ENCODE data around the gene KRTAP10-9.
"Not testable (repeated sequence)": the region's sequence is repeated elsewhere in the genome, so short reads cannot be mapped to it uniquely, and the experiment has no call there.

Gene KRTAP10-9

DNA sequence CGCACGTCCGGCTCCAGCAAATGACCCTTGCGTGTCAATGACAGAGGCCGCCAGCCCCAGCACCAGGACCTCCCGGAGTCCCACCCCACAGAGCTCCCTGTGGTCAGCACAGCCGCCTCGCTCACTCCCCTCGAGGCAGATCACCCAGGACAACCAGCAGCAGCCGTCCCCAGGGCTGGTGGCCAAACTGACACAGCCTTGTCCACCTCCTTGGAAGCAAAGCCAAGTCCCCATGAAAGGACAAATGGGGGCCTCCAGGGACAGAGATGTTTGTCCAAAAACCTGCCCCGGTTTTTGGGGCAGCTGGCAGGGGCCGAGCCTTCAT, 12.4 kb downstream of the KRTAP10-9 start:
- H3K4me3 ChIP-seq (replicated peaks; ENCODE audit: low read depth, low read length) = no peak overlapping the region
- DNase-seq (ENCODE audit: extremely low read depth, low read depth) = no peak
- no peak for TF ChIP-seq CTCF (IDR thresholded peaks at IDR 0.05; ENCODE audit: low read depth, low read length, missing control alignments)

- H3K4me3 ChIP-seq (replicated peaks; ENCODE audit: low read depth, low read length) = no peak overlapping the region
- no peak for TF ChIP-seq CTCF (IDR thresholded peaks at IDR 0.05; ENCODE audit: low read depth, low read length, missing control alignments)
- no peak for DNase-seq (ENCODE audit: extremely low read depth, low read depth)
Observed at GRCh38 chr21:44640761-44641160, 13.9 kb downstream of the KRTAP10-9 start.

DNA sequence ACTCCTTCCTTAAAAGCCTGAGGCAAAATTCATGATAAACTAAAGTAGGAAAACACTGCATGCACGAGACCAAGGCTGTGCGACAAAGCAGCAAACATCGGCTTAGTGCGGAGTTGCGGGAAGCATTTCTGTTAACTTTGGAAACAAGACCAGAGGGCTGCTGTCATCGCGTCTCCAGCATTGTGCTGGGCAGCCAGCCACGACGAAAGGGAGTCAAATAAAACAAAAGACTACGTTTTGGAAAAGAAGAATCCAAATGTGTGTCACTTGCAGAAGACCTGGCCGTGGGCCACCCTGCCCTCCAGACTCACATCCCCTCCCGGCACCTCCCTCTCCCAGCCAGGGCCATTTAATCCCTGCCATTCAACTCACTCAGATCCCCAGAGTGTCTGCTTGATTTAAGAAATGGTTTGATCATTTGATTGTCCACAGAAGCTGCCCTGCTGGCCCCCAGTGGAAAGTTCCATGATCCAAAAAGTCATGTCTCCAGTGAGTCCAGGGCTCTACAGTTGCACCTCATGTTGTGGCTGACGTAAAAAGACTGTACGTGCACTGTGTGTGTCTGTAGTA, 16.9 kb downstream of the KRTAP10-9 start:
- no peak overlapping the region for H3K4me3 ChIP-seq (replicated peaks; ENCODE audit: low read depth, low read length)
- TF ChIP-seq CTCF (IDR thresholded peaks at IDR 0.05; ENCODE audit: low read depth, low read length, missing control alignments) = no peak
- no peak for DNase-seq (ENCODE audit: extremely low read depth, low read depth)

DNA sequence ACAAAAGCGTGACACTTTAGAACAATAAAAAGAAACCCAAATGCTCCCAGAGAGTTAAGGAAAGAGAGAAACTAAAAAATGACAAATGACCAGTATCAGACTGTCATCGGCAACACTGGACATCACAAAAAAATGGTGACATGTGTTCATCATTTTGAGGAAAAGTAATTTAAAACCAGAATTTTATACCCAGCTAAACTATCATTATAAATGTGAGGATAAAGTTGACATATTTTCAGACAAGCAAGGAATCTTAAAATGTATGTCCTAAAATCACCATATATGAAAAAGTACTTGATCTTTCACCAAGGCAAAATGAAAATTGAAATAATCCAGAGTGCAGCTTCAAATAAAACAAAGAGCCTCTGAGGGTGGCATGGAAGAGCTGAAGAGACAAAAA, 18.0 kb downstream of the KRTAP10-9 start:
- DNase-seq (ENCODE audit: extremely low read depth, low read depth) = no peak
- H3K4me3 ChIP-seq (replicated peaks; ENCODE audit: low read depth, low read length) = no peak overlapping the region
- TF ChIP-seq CTCF (IDR thresholded peaks at IDR 0.05; ENCODE audit: low read depth, low read length, missing control alignments) = no peak

GRCh38 chr21:44646366-44647221, 19.7 kb downstream of the KRTAP10-9 start, which contains the start of gene KRTAP10-11:
Gene KRTAP10-11 (plus strand): TSS chr21:44646414. CDS start chr21:44646459, 45 bp downstream.
- not testable (repeated sequence) for DNase-seq (ENCODE audit: extremely low read depth, low read depth)

DNA sequence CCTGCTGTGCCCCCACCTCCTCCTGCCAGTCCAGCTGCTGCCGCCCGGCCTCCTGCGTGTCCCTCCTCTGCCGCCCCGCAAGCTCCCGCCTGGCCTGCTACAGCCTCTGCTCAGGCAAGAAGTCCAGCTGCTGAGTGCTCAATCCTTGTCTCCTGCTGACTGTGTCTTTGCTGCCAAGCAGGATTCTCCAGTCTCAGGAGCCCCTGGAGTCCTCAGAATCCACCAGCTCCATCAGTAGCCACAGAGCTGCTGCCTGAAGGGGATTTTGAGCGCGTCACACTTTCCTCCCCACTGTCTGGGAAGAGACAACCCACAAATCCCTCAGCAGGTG, 20.3 kb downstream of the KRTAP10-9 start:
- no peak for DNase-seq (ENCODE audit: extremely low read depth, low read depth)
- no peak overlapping the region for H3K4me3 ChIP-seq (replicated peaks; ENCODE audit: low read depth, low read length)
- TF ChIP-seq CTCF (IDR thresholded peaks at IDR 0.05; ENCODE audit: low read depth, low read length, missing control alignments) = no peak

More at GRCh38 chr21:44646366-44647221, 19.7 kb downstream of the KRTAP10-9 start, which contains the start of gene KRTAP10-11:
- H3K4me3 ChIP-seq (replicated peaks; ENCODE audit: low read depth, low read length) = not testable (repeated sequence)

- DNase-seq (ENCODE audit: extremely low read depth, low read depth) = no peak
- no peak for TF ChIP-seq CTCF (IDR thresholded peaks at IDR 0.05; ENCODE audit: low read depth, low read length, missing control alignments)
- H3K4me3 ChIP-seq (replicated peaks; ENCODE audit: low read depth, low read length) = no peak overlapping the region
Observed at GRCh38 chr21:44648557-44649311, 21.8 kb downstream of the KRTAP10-9 start.
